Stimulated activated CD4-positive, alpha-beta T cell treated with anti-CD3 and anti-CD28 coated beads, Interleukin-4, amount 100 ng/mL, for 24 hours (primary cell): ENCODE data around the gene NRBF2.
A peak's percentile ranks its signal among the peaks of the same experiment; 100 is the strongest.
"Not testable (repeated sequence)": the region's sequence is repeated elsewhere in the genome, so short reads cannot be mapped to it uniquely, and the experiment has no call there.

Experiments
- DNase-seq: peaks from one replicate; pipeline ENCODE4 v3.0.0-alpha.2; 2020

The NRBF2 gene

GRCh38 chr10:63119041-63119440 is 14.1 kb upstream of the NRBF2 start:
- DNase-seq: no peak

- DNase-seq: no peak
Measured at GRCh38 chr10:63120554-63120953, 12.6 kb upstream of the NRBF2 start.

- DNase-seq: no peak
Measured at GRCh38 chr10:63123727-63124362, 9.3 kb upstream of the NRBF2 start.

- no peak for DNase-seq
Measured at GRCh38 chr10:63125459-63125858, 7.7 kb upstream of the NRBF2 start.

- DNase-seq: no peak
Measured at GRCh38 chr10:63128443-63128842, 4.7 kb upstream of the NRBF2 start.

GRCh38 chr10:63129888-63130287 is 3.2 kb upstream of the NRBF2 start:
- no peak for DNase-seq

- no peak for DNase-seq
Measured at GRCh38 chr10:63132651-63133055, 475 bp upstream of the NRBF2 start.

- no peak for DNase-seq
Measured at GRCh38 chr10:63133821-63134557, 861 bp downstream of the NRBF2 start.

GRCh38 chr10:63137306-63137705 is 4.2 kb downstream of the NRBF2 start:
- no peak for DNase-seq

GRCh38 chr10:63140077-63140476 is 6.9 kb downstream of the NRBF2 start:
- no peak for DNase-seq

GRCh38 chr10:63142136-63142535 is 9.0 kb downstream of the NRBF2 start:
- DNase-seq: no peak

- DNase-seq: no peak
Measured at GRCh38 chr10:63143987-63144386, 10.9 kb downstream of the NRBF2 start.

GRCh38 chr10:63145782-63146181 is 12.7 kb downstream of the NRBF2 start:
- DNase-seq: no peak

GRCh38 chr10:63146503-63146902 is 13.4 kb downstream of the NRBF2 start:
- DNase-seq: no peak

- no peak for DNase-seq
Measured at GRCh38 chr10:63150745-63151144, 17.6 kb downstream of the NRBF2 start.

- DNase-seq: not testable (repeated sequence)
Measured at GRCh38 chr10:63153868-63154545, 20.9 kb downstream of the NRBF2 start.

GRCh38 chr10:63154546-63155387 is 21.6 kb downstream of the NRBF2 start:
- DNase-seq: no peak

GRCh38 chr10:63155388-63156020 is 22.4 kb downstream of the NRBF2 start:
- no peak for DNase-seq

GRCh38 chr10:63156236-63156635 is 23.1 kb downstream of the NRBF2 start:
- DNase-seq: no peak

GRCh38 chr10:63157845-63158624 is 24.9 kb downstream of the NRBF2 start:
- DNase-seq: peak; percentile 59

GRCh38 chr10:63161592-63161991 is 28.5 kb downstream of the NRBF2 start:
- no peak for DNase-seq

GRCh38 chr10:63164166-63164623 is 31.1 kb downstream of the NRBF2 start:
- DNase-seq: no peak
